ENCODE measurements around the gene UQCRC2. TPM values are rescaled to one million over a fixed set of nuclear protein-coding genes. Genes with fewer than 3 reads are reported as not detected.

Gene UQCRC2
- total RNA-seq, 1 experiment from 2014 or later, result 167 TPM

DNA sequence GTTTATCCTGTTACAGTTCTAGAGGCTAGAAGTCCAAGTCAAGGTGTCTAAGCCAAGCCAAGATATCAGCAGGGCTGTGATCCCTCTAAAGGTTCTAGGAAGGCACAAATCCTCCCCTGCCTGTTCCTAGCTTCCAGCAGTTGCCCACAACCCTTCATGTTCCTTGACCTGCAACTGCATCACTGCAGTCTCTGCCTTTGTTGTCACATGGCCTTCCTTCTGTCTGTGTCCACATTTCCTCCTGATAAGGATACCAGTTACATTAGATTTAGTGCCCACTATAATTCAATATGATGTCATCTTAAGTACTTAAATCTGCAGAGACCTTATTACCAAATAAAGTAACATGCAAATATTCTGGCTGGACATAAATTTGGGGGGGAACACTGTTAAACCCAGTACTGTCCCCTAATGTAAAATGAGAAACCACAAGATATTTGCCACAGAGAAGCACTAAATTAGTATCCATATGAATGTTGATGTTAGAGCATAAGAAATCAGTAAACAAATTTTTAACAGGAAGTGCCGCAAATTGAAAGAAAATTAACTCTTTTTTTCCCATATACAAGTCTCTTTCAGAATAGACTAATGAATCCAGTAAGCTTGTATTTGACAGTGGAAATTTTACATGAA is 4.7 kb downstream of the UQCRC2 start:
- Histone ChIP-seq H3K36me3 (peaks cover 70% of the 10 kb centered on the region), H3K4me1 (replicated peaks) (peaks cover 7% of the 10 kb centered on the region), H3K27me3 (replicated peaks) (no peaks in the 10 kb centered on the region), H3K9me3 (replicated peaks) (no peaks in the 10 kb centered on the region), H3K27ac (no peak overlapping the region), H3K4me3 (no peak overlapping the region)
- DNase-seq (ENCODE audit: low read depth in 1 of 2, low spot score in 2 of 2), result no peak

DNA sequence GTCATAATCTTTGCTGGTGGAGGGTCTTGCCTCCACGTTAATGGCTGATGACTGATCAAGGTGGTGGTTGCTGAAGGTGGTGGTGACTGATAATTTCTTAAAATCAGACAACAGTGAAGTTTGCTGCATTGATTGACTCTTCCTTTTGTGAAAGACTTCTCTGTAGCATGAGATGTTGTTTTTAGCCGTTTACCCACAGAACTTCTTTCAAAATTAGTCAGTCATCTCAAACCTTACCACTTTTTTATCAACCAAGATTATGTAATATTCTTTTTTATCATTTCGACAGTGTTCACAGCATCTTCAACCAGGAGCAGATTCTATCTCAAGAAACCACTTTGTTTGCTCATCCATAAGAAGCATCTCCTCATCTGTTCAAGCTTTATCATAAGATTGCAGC is 5.9 kb downstream of the UQCRC2 start:
- Histone ChIP-seq H3K4me1 (replicated peaks) (peaks cover 5% of the 10 kb centered on the region), H3K27me3 (replicated peaks) (no peaks in the 10 kb centered on the region), H3K27ac (no peak overlapping the region), H3K36me3 (peaks cover 79% of the 10 kb centered on the region), H3K4me3 (no peak overlapping the region), H3K9me3 (replicated peaks) (no peaks in the 10 kb centered on the region)
- no peak for DNase-seq (ENCODE audit: low read depth in 1 of 2, low spot score in 2 of 2)

DNA sequence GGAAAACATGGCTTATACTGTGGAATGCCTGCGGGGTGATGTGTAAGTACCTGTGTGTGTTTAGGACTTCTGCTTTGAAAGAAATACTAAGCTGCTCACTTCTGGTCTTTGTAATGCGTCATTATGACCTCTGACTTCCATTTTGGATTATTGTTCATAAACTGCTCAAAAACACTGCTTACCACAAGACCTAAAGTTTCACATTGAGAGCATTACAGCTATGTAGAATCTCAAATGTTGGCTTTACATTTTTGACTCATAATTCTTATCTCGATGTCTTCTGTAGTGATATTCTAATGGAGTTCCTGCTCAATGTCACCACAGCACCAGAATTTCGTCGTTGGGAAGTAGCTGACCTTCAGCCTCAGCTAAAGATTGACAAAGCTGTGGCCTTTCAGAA is 9.3 kb downstream of the UQCRC2 start:
- no peaks in the 10 kb centered on the region for H3K4me1 ChIP-seq (replicated peaks)
- DNase-seq (ENCODE audit: low read depth in 1 of 2, low spot score in 2 of 2), result no peak
- H3K9me3 ChIP-seq (replicated peaks), result no peaks in the 10 kb centered on the region
- H3K4me3 ChIP-seq, result no peak overlapping the region
- no peaks in the 10 kb centered on the region for H3K27me3 ChIP-seq (replicated peaks)
- H3K36me3 ChIP-seq, result peaks cover 97% of the 10 kb centered on the region
- H3K27ac ChIP-seq, result no peak overlapping the region

DNA sequence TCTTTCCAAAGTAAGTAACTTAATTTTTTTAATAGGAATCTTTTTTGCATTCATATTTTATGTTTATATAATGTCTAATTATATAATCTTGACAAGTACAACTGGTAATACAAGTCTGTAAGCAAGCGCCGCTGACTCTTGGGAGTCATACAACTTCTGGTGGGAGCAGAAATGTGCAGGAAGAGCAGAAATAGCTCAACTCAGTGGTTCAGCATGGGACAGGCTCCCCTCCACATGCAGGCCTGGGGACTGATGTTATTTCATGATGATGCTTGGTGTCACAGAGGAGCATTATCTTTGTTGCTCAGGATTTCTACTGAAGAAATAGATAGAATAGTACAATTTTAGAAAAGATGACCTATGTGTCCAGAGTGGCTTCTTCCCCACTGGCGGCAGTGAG is 10.7 kb downstream of the UQCRC2 start:
- Histone ChIP-seq H3K36me3 (peaks cover 97% of the 10 kb centered on the region), H3K9me3 (replicated peaks) (no peaks in the 10 kb centered on the region)
- DNase-seq (ENCODE audit: low read depth in 1 of 2, low spot score in 2 of 2), result no peak

DNA sequence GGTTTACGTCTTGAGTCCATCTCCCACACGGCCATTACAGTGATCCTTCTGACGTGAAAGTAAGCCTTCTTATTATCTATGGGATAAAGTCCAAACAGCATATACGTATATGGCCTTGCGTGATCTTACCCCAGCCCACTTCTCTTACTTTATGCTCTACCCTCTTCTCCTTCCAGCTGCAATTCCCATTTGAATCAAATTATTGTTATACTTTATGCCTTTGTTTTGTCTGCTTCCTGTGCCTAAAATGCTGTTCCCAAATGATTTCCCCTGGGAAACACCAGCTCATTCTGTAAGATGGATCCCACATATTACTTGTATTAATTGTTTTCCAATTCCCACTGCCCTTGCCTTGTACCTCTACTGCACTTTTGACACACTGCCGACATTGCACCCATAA is 11.2 kb downstream of the UQCRC2 start:
- Histone ChIP-seq H3K4me1 (replicated peaks) (no peaks in the 10 kb centered on the region), H3K4me3 (no peak overlapping the region), H3K36me3 (peaks cover 97% of the 10 kb centered on the region), H3K27ac (no peak overlapping the region), H3K9me3 (replicated peaks) (no peaks in the 10 kb centered on the region), H3K27me3 (replicated peaks) (no peaks in the 10 kb centered on the region)
- no peak for DNase-seq (ENCODE audit: low read depth in 1 of 2, low spot score in 2 of 2)

More for the DNA sequence above, 10.7 kb downstream of the UQCRC2 start:
- no peaks in the 10 kb centered on the region for H3K4me1 ChIP-seq (replicated peaks)
- H3K27ac ChIP-seq, result no peak overlapping the region
- H3K27me3 ChIP-seq (replicated peaks), result no peaks in the 10 kb centered on the region
- no peak overlapping the region for H3K4me3 ChIP-seq

DNA sequence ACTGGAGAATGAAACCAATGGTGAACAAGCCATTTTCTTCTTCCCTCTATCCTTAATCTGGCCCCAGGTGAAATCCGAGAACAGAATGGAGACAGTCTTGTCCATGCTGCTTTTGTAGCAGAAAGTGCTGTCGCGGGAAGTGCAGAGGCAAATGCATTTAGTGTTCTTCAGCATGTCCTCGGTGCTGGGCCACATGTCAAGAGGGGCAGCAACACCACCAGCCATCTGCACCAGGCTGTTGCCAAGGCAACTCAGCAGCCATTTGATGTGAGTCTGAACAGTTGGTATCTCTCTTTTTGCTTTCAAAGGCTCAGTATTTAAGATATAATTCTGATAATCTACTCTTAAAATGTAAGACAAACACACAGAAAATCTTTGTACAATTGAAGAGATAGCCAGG is 18.7 kb downstream of the UQCRC2 start:
- H3K27ac ChIP-seq, result no peak overlapping the region
- H3K27me3 ChIP-seq (replicated peaks), result no peaks in the 10 kb centered on the region
- H3K36me3 ChIP-seq, result peaks cover 98% of the 10 kb centered on the region
- H3K4me3 ChIP-seq, result no peak overlapping the region
- no peaks in the 10 kb centered on the region for H3K4me1 ChIP-seq (replicated peaks)
- no peak for DNase-seq (ENCODE audit: low read depth in 1 of 2, low spot score in 2 of 2)
- H3K9me3 ChIP-seq (replicated peaks), result no peaks in the 10 kb centered on the region

DNA sequence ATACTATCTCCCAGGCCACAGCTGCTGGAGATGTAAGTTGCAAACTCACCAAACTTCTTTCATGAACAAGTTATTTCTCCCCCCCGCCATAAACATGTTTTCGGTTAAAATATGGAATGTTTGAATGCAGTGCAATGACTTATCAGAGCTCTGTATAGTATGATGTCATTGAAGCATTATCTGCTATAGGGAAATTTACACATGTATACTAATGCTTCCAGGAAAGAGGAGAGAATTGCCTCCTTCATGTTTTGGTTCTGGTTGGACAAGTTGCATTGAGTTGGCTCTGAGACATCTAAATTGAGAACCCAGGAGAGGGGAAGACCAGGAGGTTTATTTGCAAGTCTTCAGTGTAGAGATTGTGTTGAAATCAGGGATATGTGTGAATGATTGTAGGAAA is 20.8 kb downstream of the UQCRC2 start:
- H3K9me3 ChIP-seq (replicated peaks), result no peaks in the 10 kb centered on the region
- H3K36me3 ChIP-seq, result peaks cover 98% of the 10 kb centered on the region
- H3K27me3 ChIP-seq (replicated peaks), result no peaks in the 10 kb centered on the region
- no peaks in the 10 kb centered on the region for H3K4me1 ChIP-seq (replicated peaks)
- no peak overlapping the region for H3K27ac ChIP-seq
- DNase-seq (ENCODE audit: low read depth in 1 of 2, low spot score in 2 of 2), result no peak
- no peak overlapping the region for H3K4me3 ChIP-seq

DNA sequence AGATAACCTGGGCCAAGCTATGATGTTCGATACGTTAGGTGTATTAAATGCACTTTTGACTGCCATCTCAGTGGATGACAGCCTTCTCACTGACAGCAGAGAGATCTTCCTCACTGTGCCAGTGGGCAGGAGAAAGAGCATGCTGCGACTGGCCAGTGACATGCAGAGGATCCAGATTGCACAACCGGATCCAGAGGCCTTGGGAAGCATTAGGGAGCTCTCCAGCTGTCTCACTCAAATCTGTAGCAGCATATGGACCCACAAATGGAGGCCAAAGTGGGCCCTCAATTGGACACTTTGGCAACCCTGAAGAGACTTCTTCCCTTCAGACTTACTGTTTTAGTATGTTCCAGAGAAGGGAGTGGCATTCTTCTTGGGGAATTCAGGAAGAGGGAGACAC is 26.9 kb downstream of the UQCRC2 start:
- Histone ChIP-seq H3K4me3 (no peak overlapping the region), H3K27ac (no peak overlapping the region), H3K27me3 (replicated peaks) (no peaks in the 10 kb centered on the region), H3K4me1 (replicated peaks) (no peaks in the 10 kb centered on the region), H3K36me3 (peaks cover 96% of the 10 kb centered on the region), H3K9me3 (replicated peaks) (no peaks in the 10 kb centered on the region)
- DNase-seq (ENCODE audit: low read depth in 1 of 2, low spot score in 2 of 2), result no peak

DNA sequence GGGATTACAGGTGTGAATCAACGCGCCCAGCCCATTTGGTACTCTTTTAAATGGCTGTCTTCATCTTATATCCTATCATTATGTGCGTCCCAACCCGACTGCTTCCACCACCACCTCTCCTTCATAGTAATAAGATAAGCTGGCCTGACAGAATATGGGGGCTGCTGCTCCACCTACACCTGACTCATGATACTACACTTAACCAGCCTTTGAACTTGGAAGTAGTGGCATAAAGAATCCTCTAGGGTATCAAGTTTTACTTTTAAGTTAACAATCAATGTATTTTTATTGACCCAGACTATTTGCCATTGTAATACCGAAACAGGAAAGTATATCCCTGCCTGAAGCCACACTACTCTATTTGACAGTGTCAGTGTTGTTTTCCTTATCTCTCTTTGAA is 28.9 kb downstream of the UQCRC2 start:
- Histone ChIP-seq H3K27ac (no peak overlapping the region), H3K27me3 (replicated peaks) (no peaks in the 10 kb centered on the region), H3K9me3 (replicated peaks) (no peaks in the 10 kb centered on the region), H3K4me1 (replicated peaks) (no peaks in the 10 kb centered on the region), H3K36me3 (peaks cover 85% of the 10 kb centered on the region), H3K4me3 (no peak overlapping the region)
- no peak for DNase-seq (ENCODE audit: low read depth in 1 of 2, low spot score in 2 of 2)

DNA sequence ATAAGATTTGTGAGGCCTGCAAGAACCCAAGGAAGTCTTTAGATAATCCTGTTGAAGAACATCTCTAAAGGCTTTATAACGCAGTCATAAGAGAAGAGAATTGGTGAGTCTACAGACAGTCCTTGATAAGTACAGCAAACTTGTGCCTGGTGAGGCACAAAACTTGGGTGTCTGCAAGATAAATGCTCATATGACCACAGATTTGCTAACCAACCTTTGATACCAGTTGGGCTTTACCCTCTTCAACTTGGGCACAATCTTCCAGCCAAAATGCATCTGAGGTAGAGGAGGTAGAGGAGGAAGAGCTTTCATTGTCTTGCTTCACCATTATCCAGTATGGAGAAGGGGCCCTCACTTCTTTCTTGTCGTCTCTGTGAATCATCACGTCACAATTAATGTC is 30.9 kb downstream of the UQCRC2 start:
- Histone ChIP-seq H3K9me3 (replicated peaks) (no peaks in the 10 kb centered on the region), H3K27ac (no peak overlapping the region), H3K36me3 (peaks cover 65% of the 10 kb centered on the region)

DNA sequence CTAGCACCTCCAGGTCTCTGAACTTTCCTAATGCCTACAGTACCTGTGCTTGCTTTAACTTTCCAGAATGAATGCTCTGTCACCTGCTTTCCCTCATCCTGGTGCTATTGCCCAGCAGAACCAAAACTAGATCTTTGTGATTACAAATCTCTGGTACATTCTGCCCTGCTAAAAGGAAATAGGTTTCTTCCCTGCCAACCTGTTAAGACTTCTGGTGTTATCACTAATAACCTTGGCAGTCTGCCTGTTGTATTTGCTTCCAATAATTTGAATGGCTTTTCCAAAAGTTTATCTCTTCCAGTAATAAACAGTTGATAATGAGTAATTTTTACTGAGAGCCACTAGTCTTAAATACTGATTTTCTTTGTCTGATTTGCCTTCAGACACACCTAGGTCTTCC is 32.4 kb downstream of the UQCRC2 start:
- H3K27ac ChIP-seq, result no peak overlapping the region
- peaks cover 50% of the 10 kb centered on the region for H3K36me3 ChIP-seq
- H3K27me3 ChIP-seq (replicated peaks), result no peaks in the 10 kb centered on the region
- H3K9me3 ChIP-seq (replicated peaks), result no peaks in the 10 kb centered on the region
- no peak overlapping the region for H3K4me3 ChIP-seq
- no peak for DNase-seq (ENCODE audit: low read depth in 1 of 2, low spot score in 2 of 2)
- no peaks in the 10 kb centered on the region for H3K4me1 ChIP-seq (replicated peaks)

More for the DNA sequence above, 30.9 kb downstream of the UQCRC2 start:
- Histone ChIP-seq H3K4me3 (no peak overlapping the region), H3K4me1 (replicated peaks) (no peaks in the 10 kb centered on the region), H3K27me3 (replicated peaks) (no peaks in the 10 kb centered on the region)
- no peak for DNase-seq (ENCODE audit: low read depth in 1 of 2, low spot score in 2 of 2)

DNA sequence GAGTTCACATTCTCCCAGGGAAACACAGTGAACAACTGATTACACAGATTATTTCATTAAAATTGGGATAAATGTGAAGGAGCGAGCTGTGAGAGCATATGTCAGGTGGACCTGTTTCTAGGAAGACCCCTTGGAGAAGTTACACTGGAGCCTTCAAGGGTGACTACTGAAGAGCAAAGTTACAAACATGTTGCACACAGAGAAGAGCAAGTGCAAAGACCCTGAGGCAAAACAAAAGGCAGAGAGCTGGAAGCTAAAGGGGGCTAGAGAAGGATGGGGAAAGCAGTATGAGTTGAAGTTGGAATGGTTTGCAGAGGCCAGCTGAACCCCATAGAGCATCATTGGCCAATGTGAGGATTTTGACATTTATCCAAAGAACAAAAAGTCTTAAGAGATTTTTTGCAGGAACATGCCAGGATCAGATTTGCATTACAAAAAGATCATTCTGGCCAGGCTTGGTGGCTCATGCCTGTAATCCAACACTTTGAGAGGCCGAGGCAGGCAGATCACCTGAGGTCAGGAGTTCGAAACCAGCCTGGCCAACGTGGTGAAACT is 33.6 kb downstream of the UQCRC2 start:
- Histone ChIP-seq H3K27me3 (replicated peaks) (no peaks in the 10 kb centered on the region), H3K4me1 (replicated peaks) (no peaks in the 10 kb centered on the region), H3K27ac (no peak overlapping the region), H3K36me3 (peaks cover 39% of the 10 kb centered on the region), H3K4me3 (no peak overlapping the region), H3K9me3 (replicated peaks) (no peaks in the 10 kb centered on the region)
- DNase-seq (ENCODE audit: low read depth in 1 of 2, low spot score in 2 of 2), result no peak

DNA sequence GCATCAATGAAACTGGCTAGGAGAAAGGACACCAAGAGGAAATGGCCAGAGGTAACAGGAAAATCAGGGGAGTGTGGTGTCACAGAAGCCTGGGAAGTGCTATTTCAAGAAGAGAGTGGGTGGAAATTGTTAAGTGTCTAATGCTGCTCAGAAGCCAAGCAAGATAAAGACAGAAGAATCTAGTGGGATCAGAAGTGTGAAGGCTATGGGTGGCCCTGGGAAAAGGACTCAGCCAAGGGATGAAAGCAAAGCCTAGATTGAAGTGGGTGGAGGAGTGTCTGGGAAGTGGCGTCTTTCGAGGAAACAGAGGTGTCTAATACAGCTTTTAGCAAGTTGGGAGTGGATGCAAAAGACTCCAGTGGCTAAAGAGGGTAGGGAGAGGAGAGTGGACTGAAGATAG is 34.3 kb downstream of the UQCRC2 start:
- Histone ChIP-seq H3K36me3 (peaks cover 32% of the 10 kb centered on the region), H3K27me3 (replicated peaks) (no peaks in the 10 kb centered on the region), H3K4me3 (no peak overlapping the region), H3K9me3 (replicated peaks) (no peaks in the 10 kb centered on the region), H3K4me1 (replicated peaks) (no peaks in the 10 kb centered on the region), H3K27ac (no peak overlapping the region)
- DNase-seq (ENCODE audit: low read depth in 1 of 2, low spot score in 2 of 2), result no peak

DNA sequence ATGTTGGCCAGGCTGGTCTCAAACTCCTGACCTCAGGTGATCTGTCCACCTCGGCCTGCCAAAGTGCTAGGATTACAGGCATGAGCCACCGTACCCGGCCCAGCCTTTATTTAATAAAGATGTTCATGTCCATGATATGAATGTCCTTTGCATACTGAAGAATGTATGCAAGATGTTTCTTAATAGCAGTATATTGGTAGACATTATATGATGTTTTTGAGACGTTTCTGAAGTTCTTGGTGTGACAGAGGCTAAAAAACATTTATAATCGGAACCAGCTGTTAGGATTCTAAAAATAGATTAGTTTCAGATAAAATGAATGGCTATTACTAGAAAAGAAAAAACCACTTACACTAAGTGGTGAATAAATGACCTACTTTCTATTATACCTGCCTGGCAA is 36.0 kb downstream of the UQCRC2 start:
- Histone ChIP-seq H3K4me1 (replicated peaks) (no peaks in the 10 kb centered on the region), H3K4me3 (no peak overlapping the region), H3K27ac (no peak overlapping the region), H3K9me3 (replicated peaks) (no peaks in the 10 kb centered on the region), H3K36me3 (peaks cover 17% of the 10 kb centered on the region), H3K27me3 (replicated peaks) (no peaks in the 10 kb centered on the region)
- DNase-seq (ENCODE audit: low read depth in 1 of 2, low spot score in 2 of 2), result no peak

DNA sequence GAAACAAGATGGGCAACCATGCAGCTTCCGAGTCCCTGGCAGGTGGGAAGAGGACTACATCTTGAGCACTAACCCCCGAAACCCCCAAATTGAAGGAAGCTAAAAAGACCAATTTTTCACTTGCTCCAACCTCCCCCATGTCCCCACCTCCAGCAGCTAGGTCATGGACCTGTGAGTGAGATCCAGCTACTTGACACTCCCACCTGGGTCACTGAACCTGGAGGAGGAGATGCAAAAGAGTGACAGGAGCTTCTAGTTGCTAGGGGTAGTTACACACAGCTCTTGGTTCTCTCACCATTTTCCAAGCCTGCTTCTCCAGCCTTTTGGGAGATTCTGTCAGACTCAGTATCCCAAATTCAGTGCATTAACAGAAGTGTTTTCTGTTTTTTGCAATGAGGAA is 36.6 kb downstream of the UQCRC2 start:
- H3K27me3 ChIP-seq (replicated peaks), result no peaks in the 10 kb centered on the region
- H3K9me3 ChIP-seq (replicated peaks), result no peaks in the 10 kb centered on the region
- peaks cover 11% of the 10 kb centered on the region for H3K36me3 ChIP-seq
- DNase-seq (ENCODE audit: low read depth in 1 of 2, low spot score in 2 of 2), result no peak
- no peaks in the 10 kb centered on the region for H3K4me1 ChIP-seq (replicated peaks)
- H3K27ac ChIP-seq, result no peak overlapping the region
- H3K4me3 ChIP-seq, result no peak overlapping the region
